Naive B cell (primary cell): ENCODE measurements around the gene HS6ST1. TPM values are rescaled to one million over a fixed set of nuclear protein-coding genes. Genes with fewer than 3 reads are reported as not detected.
A peak's percentile ranks its signal among the peaks of the same experiment; 100 is the strongest.

Source experiments
- ATAC-seq, 2 donors: fragments of 150-1000 bp; cut with Tn5 transposase; 2 replicates each; pipeline ENCODE4 v1.10.0; 2021; ENCODE audit warnings: low read depth in 2 of 2, mild to moderate bottlenecking in 2 of 2, moderate library complexity in 2 of 2
- DNase-seq: peaks from one replicate; pipeline ENCODE4 v3.0.0; 2022
- H3K27ac Mint-ChIP-seq, 6 donors: one replicate each; pipeline ENCODE4 v1.8.0; 2020 to 2022; ENCODE audit warnings: mild to moderate bottlenecking in 6 of 6, mixed read lengths in 6 of 6, moderate library complexity in 5 of 6, inconsistent platforms in 2 of 6
- H3K27me3 Mint-ChIP-seq, 3 donors: one replicate each; pipeline ENCODE4 v1.8.0; 2021 to 2022; ENCODE audit warnings: mixed read lengths in 3 of 3, mild to moderate bottlenecking in 1 of 3
- H3K36me3 Mint-ChIP-seq, 2 donors: one replicate each; pipeline ENCODE4 v1.8.0; 2020 to 2022; ENCODE audit warnings: mixed read lengths in 2 of 2, inconsistent platforms in 1 of 2, mild to moderate bottlenecking in 1 of 2
- H3K4me1 Mint-ChIP-seq, 3 donors: one replicate each; pipeline ENCODE4 v1.8.0; 2020 to 2022; ENCODE audit warnings: mixed read lengths in 3 of 3, inconsistent platforms in 1 of 3, mild to moderate bottlenecking in 1 of 3, moderate library complexity in 1 of 3
- H3K4me3 Mint-ChIP-seq, 8 donors: one replicate each; pipeline ENCODE4 v1.8.0; 2020 to 2022; ENCODE audit warnings: mild to moderate bottlenecking in 8 of 8, mixed read lengths in 8 of 8, moderate library complexity in 8 of 8, inconsistent platforms in 2 of 8
- H3K9me3 Mint-ChIP-seq, 7 donors: one replicate each; pipeline ENCODE4 v1.8.0; 2020 to 2022; ENCODE audit warnings: mixed read lengths in 7 of 7, mild to moderate bottlenecking in 5 of 7, inconsistent platforms in 2 of 7, moderate library complexity in 1 of 7
- polyA plus RNA-seq, 6 donors: library from polyadenylated mRNA; unstranded; fragments of 300-500 nt; fragmentation: Illumina TruSeq; gene quantifications; one replicate each; pipeline ENCODE4 v1.2.3, GENCODE V29; 2021; ENCODE audit warnings: low read depth in 6 of 6

HS6ST1 gene, protein sequence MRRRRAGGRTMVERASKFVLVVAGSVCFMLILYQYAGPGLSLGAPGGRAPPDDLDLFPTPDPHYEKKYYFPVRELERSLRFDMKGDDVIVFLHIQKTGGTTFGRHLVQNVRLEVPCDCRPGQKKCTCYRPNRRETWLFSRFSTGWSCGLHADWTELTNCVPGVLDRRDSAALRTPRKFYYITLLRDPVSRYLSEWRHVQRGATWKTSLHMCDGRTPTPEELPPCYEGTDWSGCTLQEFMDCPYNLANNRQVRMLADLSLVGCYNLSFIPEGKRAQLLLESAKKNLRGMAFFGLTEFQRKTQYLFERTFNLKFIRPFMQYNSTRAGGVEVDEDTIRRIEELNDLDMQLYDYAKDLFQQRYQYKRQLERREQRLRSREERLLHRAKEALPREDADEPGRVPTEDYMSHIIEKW
- polyA plus RNA-seq: 10 to 100 TPM in 2 of 6 donors, 1 to 10 TPM in 4; 3.3 to 11.5 (median 6.8) TPM

- peak within 1 kb of the TSS; percentile 83 to 95 (median 93) for H3K27ac Mint-ChIP-seq
- ATAC-seq: peak; percentile 65 to 66
- H3K4me1 Mint-ChIP-seq: peaks cover 33 to 53% (median 46%) of the 10 kb centered on the region in 3 donors
- DNase-seq: peak; percentile 90
- H3K4me3 Mint-ChIP-seq: peak within 1 kb of the TSS; percentile 91 to 99 (median 94)
- no peaks in the 10 kb centered on the region for H3K36me3 Mint-ChIP-seq
- no peaks in the 10 kb centered on the region for H3K9me3 Mint-ChIP-seq
- no peaks in the 10 kb centered on the region for H3K27me3 Mint-ChIP-seq
Measured at GRCh38 chr2:128318776-128319464, at the start of gene HS6ST1. Gene HS6ST1 (minus strand): TSS chr2:128318868. CDS start chr2:128318563, 305 bp downstream.

GRCh38 chr2:128367601-128368359 lies 49.1 kb upstream of the HS6ST1 start:
- Mint-ChIP-seq H3K4me1 (no peaks in the 10 kb centered on the region), H3K9me3 (no peaks in the 10 kb centered on the region), H3K27me3 (no peaks in the 10 kb centered on the region), H3K4me3 (no peak overlapping the region), H3K27ac (no peak overlapping the region), H3K36me3 (no peaks in the 10 kb centered on the region)
- no peak for ATAC-seq
- DNase-seq: no peak

DNA sequence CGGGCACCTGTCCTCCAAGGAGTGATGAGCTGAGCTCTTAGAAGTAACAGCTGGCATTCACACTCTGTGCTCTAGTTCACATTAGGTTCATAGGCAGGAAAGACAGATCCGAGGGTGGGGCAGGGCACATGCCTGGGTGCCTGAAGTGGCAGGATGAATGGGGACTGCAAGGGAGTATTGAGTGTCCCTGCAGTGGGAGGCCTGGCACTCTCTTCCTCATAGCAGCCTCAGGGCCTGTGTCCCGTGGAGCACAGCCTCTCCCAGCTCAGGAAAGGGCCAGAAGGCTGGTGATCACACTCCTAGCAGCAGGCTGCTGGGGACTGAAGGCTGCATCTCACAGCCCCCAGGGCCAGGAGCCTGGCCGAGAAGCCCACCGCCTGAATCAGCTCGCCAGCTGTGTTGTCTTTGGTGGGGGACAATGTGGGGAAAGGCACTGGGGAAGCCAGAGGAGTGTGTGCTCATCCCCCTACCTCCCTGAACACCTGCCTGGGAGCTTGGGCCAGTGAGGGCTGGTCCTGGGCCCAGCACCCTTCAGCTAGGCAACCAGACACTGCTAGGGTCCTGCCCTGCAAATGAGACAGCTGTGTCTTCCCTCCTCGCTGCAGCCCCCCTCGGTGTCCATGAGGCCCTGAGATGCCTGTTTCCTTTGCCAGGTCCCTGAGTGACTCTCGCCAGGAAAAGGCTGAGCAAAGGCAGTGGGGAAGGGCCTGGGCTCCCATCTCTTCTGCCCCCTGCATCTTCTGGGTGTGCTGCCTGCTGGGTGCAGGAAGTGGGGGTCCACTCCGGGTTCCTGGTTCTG lies 48.2 kb upstream of the HS6ST1 start:
- H3K27me3 Mint-ChIP-seq: no peaks in the 10 kb centered on the region
- H3K27ac Mint-ChIP-seq: no peak overlapping the region
- no peaks in the 10 kb centered on the region for H3K36me3 Mint-ChIP-seq
- H3K4me1 Mint-ChIP-seq: no peaks in the 10 kb centered on the region
- no peak for ATAC-seq
- H3K9me3 Mint-ChIP-seq: no peaks in the 10 kb centered on the region
- no peak for DNase-seq
- H3K4me3 Mint-ChIP-seq: no peak overlapping the region

DNA sequence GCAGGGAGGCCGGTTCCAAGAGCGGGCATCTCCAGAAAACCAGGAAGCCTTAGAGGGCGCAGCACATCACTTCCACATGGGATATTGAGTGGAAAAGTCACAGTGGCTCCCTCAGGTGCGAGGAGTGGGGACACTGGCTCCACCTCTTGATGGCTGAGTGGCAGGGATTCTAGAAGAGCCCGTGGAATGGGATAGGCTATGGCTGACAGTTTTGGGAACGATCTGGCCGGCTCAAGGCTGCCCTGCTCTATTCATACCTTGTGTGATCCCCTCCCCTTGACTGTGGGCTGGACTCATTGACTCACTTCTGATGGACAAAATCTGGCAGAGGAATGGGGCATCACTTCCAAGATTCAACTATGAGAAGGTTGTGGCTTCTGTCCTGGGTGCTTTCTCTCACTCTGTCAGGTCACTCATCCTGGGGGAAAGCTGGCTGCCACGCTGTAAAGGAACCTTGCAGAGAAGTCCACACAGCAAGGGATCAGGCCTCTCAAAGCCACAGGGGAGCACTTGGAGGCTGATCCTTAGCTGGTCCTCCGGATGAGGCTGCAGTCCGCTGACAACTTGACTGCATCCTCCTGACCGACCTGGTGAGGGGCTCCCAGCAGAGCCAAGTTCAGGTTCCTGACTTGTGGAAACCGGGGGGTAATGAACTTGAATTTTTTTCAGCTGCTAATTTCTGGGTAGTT lies 46.7 kb upstream of the HS6ST1 start:
- ATAC-seq (no peak), DNase-seq (no peak)
- Mint-ChIP-seq H3K4me1 (no peaks in the 10 kb centered on the region), H3K27ac (no peak overlapping the region), H3K9me3 (no peaks in the 10 kb centered on the region), H3K4me3 (no peak overlapping the region), H3K27me3 (no peaks in the 10 kb centered on the region), H3K36me3 (no peaks in the 10 kb centered on the region)

DNA sequence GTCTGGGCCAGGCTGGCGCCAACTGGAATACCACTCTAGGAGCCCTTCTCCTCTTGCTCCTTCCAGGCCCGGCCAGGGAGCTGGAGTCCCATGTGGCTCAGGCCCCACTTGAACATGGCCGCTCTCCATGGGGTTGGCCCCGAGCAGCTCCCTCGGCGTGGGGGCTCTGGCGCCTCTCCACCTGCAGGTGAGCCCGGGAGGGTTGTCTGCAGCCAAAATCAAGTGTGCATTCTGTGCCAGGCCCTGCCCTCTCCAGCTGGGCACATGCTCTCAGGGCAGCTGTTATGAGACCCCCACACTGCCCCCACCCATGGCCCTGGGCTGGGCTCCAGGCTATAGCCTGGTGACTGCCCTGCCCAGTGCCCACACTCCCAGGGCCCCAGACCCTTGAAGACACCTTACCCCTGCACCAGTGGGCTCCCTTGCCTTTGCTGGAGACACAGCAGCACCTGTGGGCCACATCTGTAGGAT lies 45.8 kb upstream of the HS6ST1 start:
- Mint-ChIP-seq H3K9me3 (no peaks in the 10 kb centered on the region), H3K27ac (no peak overlapping the region)
- DNase-seq: no peak

GRCh38 chr2:128363934-128364361 lies 45.3 kb upstream of the HS6ST1 start:
- Mint-ChIP-seq H3K4me1 (no peaks in the 10 kb centered on the region), H3K27me3 (no peaks in the 10 kb centered on the region), H3K4me3 (no peak overlapping the region), H3K36me3 (no peaks in the 10 kb centered on the region), H3K27ac (no peak overlapping the region), H3K9me3 (no peaks in the 10 kb centered on the region)
- DNase-seq (no peak), ATAC-seq (no peak)

More for the DNA sequence above, 45.8 kb upstream of the HS6ST1 start:
- no peaks in the 10 kb centered on the region for H3K4me1 Mint-ChIP-seq
- no peak for ATAC-seq
- H3K4me3 Mint-ChIP-seq: no peak overlapping the region
- H3K27me3 Mint-ChIP-seq: no peaks in the 10 kb centered on the region
- no peaks in the 10 kb centered on the region for H3K36me3 Mint-ChIP-seq

DNA sequence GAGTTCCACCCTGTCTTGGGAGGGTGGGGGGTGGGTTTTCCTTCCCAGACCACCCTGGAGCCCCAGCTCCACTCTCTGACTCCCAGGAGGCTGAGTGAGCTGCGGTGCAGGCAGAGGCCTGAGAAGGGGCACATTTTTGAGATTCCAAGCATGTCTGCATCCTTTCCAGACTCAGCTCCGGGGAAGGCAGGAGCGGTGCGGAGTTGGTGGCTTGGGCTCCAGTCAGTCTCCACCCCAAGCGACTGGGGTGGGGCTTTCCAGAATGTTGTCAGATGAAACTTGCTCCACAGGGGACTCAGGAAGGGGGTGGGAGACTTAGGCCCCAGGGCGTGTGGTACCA lies 44.2 kb upstream of the HS6ST1 start:
- H3K27me3 Mint-ChIP-seq: no peaks in the 10 kb centered on the region
- H3K27ac Mint-ChIP-seq: no peak overlapping the region
- no peaks in the 10 kb centered on the region for H3K9me3 Mint-ChIP-seq
- no peak for DNase-seq
- no peak overlapping the region for H3K4me3 Mint-ChIP-seq
- no peak for ATAC-seq
- H3K36me3 Mint-ChIP-seq: no peaks in the 10 kb centered on the region
- no peaks in the 10 kb centered on the region for H3K4me1 Mint-ChIP-seq

GRCh38 chr2:128362176-128362888 lies 43.7 kb upstream of the HS6ST1 start:
- Mint-ChIP-seq H3K36me3 (no peaks in the 10 kb centered on the region), H3K4me3 (no peak overlapping the region), H3K9me3 (no peaks in the 10 kb centered on the region), H3K27me3 (no peaks in the 10 kb centered on the region), H3K4me1 (no peaks in the 10 kb centered on the region), H3K27ac (peak overlapping the region in 1 of 6 donors; percentile 81)
- DNase-seq (no peak), ATAC-seq (no peak)

DNA sequence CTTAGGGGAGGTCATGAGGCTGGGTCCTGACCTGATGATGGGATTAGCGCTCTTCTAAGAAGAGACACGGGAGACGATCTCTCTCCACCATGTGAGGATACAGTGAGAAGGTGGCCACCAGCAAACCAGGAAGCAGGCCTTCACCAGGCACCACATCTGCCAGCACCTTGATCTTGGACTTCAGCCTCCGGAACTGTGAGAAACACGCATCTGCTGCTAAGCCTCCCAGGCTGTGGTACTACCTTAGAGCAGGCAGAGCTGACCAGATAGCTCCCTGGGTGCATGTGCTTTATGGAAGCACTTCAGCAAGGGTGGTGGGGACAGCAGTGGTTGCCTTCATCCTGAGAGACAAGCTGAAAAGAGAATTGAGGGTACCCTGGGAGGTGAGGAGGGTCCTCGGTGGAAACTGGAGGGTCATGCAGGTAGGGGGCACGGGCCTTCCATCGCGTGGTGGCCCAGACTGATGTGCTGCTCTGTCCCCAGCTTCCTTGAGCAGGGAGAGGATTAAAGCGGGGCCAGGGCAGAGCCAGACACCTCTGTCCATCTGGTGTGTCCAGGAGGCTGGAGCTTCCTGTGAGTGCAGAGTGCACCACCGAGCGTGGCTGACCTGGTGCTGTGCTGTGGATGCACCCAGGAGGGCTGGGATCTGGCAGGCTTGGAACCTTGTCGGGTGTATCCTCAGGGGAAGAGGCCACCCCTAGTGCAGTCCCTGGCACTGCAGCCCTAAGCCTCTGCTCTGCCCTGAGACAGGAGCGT lies 42.9 kb upstream of the HS6ST1 start:
- H3K27ac Mint-ChIP-seq: no peak overlapping the region
- ATAC-seq: no peak
- no peak for DNase-seq
- H3K4me1 Mint-ChIP-seq: no peaks in the 10 kb centered on the region
- no peaks in the 10 kb centered on the region for H3K27me3 Mint-ChIP-seq
- H3K4me3 Mint-ChIP-seq: no peak overlapping the region
- H3K36me3 Mint-ChIP-seq: no peaks in the 10 kb centered on the region
- H3K9me3 Mint-ChIP-seq: no peaks in the 10 kb centered on the region

DNA sequence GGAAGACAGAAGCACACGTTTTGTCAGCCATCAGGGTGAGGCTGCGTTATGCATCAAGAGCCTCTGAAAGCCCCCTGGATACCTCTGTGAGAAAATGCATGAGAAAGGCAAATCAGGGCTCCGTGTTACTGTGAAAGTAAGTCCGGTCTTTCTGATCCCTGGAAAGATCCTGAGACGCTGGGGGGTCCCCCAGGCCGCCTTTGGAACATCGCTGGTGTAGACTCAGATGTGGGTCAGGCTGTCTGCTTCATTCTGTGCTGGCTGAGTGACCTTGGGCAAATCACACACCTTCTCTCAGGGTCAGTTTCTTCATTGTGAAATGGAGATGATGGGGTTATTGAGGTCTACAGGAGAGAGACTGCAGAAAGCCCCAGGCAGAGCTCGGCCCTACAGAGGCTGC lies 42.0 kb upstream of the HS6ST1 start:
- no peak for ATAC-seq
- Mint-ChIP-seq H3K9me3 (no peaks in the 10 kb centered on the region), H3K36me3 (no peaks in the 10 kb centered on the region), H3K4me3 (no peak overlapping the region), H3K27ac (no peak overlapping the region), H3K4me1 (no peaks in the 10 kb centered on the region), H3K27me3 (no peaks in the 10 kb centered on the region)
- DNase-seq: no peak

DNA sequence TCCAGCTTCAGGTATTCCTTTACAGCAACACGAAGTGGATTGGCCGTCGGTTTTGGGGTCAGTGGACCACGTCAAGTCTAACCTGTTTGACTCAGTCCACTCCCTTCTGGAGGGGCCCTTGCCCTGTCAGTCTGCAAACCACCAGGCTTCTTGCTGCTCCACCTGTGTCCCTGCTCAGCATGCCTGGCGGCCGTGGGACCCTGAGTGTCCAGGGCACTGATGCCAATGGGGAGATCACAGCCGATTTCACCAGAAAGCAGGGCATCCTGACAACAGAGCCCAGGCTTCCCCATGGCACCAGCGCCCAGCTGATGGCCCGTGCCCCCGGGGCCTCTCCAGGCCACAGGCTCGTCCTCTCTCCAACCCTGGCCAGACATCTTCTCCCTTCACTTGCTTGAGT lies 41.2 kb upstream of the HS6ST1 start:
- no peaks in the 10 kb centered on the region for H3K4me1 Mint-ChIP-seq
- no peaks in the 10 kb centered on the region for H3K36me3 Mint-ChIP-seq
- no peaks in the 10 kb centered on the region for H3K27me3 Mint-ChIP-seq
- H3K27ac Mint-ChIP-seq: no peak overlapping the region
- peaks cover 0 to 4% (median 0%) of the 10 kb centered on the region in 7 donors for H3K9me3 Mint-ChIP-seq
- no peak overlapping the region for H3K4me3 Mint-ChIP-seq
- no peak for ATAC-seq
- DNase-seq: no peak
